Inflammatory macrophage treated with lipopolysaccharide for 4 hours (primary cell): ENCODE measurements around the gene PTPN3.
A peak's percentile ranks its signal among the peaks of the same experiment; 100 is the strongest.

Source experiments
- DNase-seq: peaks from one replicate; pipeline ENCODE4 v3.0.0-alpha.2; 2020

The PTPN3 gene

GRCh38 chr9:109421026-109421970, 76.8 kb downstream of the PTPN3 start:
- DNase-seq: no peak

- DNase-seq: no peak
These were observed 78.6 kb downstream of the PTPN3 start for GRCh38 chr9:109419531-109419930.

- no peak for DNase-seq
These were observed 79.3 kb downstream of the PTPN3 start for GRCh38 chr9:109418827-109419226.

- no peak for DNase-seq
These were observed 80.2 kb downstream of the PTPN3 start for GRCh38 chr9:109417585-109418544.

- no peak for DNase-seq
These were observed 81.1 kb downstream of the PTPN3 start for GRCh38 chr9:109417054-109417453.

GRCh38 chr9:109416135-109416706, 81.9 kb downstream of the PTPN3 start:
- DNase-seq: no peak

GRCh38 chr9:109414125-109414785, 83.9 kb downstream of the PTPN3 start:
- DNase-seq: no peak

GRCh38 chr9:109411798-109412352, 86.2 kb downstream of the PTPN3 start:
- peak; percentile 35 for DNase-seq

GRCh38 chr9:109411069-109411761, 86.9 kb downstream of the PTPN3 start:
- no peak for DNase-seq

GRCh38 chr9:109409773-109410397, 88.2 kb downstream of the PTPN3 start:
- no peak for DNase-seq

GRCh38 chr9:109408759-109409462, 89.2 kb downstream of the PTPN3 start:
- no peak for DNase-seq

- no peak for DNase-seq
These were observed 94.3 kb downstream of the PTPN3 start for GRCh38 chr9:109403766-109404320.

- no peak for DNase-seq
These were observed 95.0 kb downstream of the PTPN3 start for GRCh38 chr9:109403116-109403515.

GRCh38 chr9:109401990-109402318, 96.2 kb downstream of the PTPN3 start:
- no peak for DNase-seq

GRCh38 chr9:109401169-109401989, 96.7 kb downstream of the PTPN3 start:
- peak; percentile 36 for DNase-seq

- no peak for DNase-seq
These were observed 98.8 kb downstream of the PTPN3 start for GRCh38 chr9:109399258-109399767.

GRCh38 chr9:109391176-109391575, 106.9 kb downstream of the PTPN3 start:
- no peak for DNase-seq

GRCh38 chr9:109387856-109388255, 110.3 kb downstream of the PTPN3 start:
- no peak for DNase-seq

GRCh38 chr9:109387206-109387605, 110.9 kb downstream of the PTPN3 start:
- DNase-seq: no peak
